Ishikawa (cell line): ENCODE measurements around the gene SLC4A9.

Source experiments
- CEBPB ChIP-seq: IDR thresholded peaks from 2 replicates; pipeline ENCODE4 v1.6.1; 2012
- CREB1 ChIP-seq: IDR thresholded peaks from 2 replicates; pipeline ENCODE4 v1.6.1; 2012; ENCODE audit warnings: low read depth
- EGR1 ChIP-seq: IDR thresholded peaks from 2 replicates; pipeline ENCODE4 v1.6.1; 2012
- EP300 ChIP-seq: IDR thresholded peaks from 2 replicates; pipeline ENCODE4 v1.6.1; 2012; ENCODE audit warnings: borderline replicate concordance
- FOXM1 ChIP-seq: IDR thresholded peaks from 2 replicates; pipeline ENCODE4 v1.6.1; 2012; ENCODE audit warnings: low read depth, borderline replicate concordance
- MAX ChIP-seq: IDR thresholded peaks from 2 replicates; pipeline ENCODE4 v1.6.1; 2012
- NFIC ChIP-seq: IDR thresholded peaks from 2 replicates; pipeline ENCODE4 v1.6.1; 2012
- RAD21 ChIP-seq: IDR thresholded peaks from 2 replicates; pipeline ENCODE4 v1.6.1; 2012; ENCODE audit warnings: low read depth
- REST ChIP-seq: IDR thresholded peaks from 2 replicates; pipeline ENCODE4 v1.6.1; 2012; ENCODE audit warnings: low read depth, mild to moderate bottlenecking
- TAF1 ChIP-seq: IDR thresholded peaks from 2 replicates; pipeline ENCODE4 v1.6.1; 2012; ENCODE audit warnings: low read depth, mild to moderate bottlenecking
- TCF12 ChIP-seq: IDR thresholded peaks from 2 replicates; pipeline ENCODE4 v1.6.1; 2012; ENCODE audit warnings: low read depth
- TEAD4 ChIP-seq: IDR thresholded peaks from 2 replicates; pipeline ENCODE4 v1.6.1; 2012
- USF1 ChIP-seq: IDR thresholded peaks from 2 replicates; pipeline ENCODE4 v1.6.1; 2012
- YY1 ChIP-seq: IDR thresholded peaks from 2 replicates; pipeline ENCODE4 v1.6.1; 2012; ENCODE audit warnings: low read depth
- ZBTB7A ChIP-seq: IDR thresholded peaks from 2 replicates; pipeline ENCODE4 v1.6.1; 2012; ENCODE audit warnings: low read depth

The SLC4A9 gene

GRCh38 chr5:140337880-140338279 lies 22.1 kb upstream of the SLC4A9 start:
- TF ChIP-seq USF1, result no peak
- no peak for TF ChIP-seq YY1
- TF ChIP-seq RAD21, result no peak
- no peak for TF ChIP-seq TEAD4
- TF ChIP-seq FOXM1, result no peak
- TF ChIP-seq REST, result no peak
- TF ChIP-seq ZBTB7A, result no peak
- TF ChIP-seq TAF1, result no peak
- TF ChIP-seq CEBPB, result no peak
- no peak for TF ChIP-seq EGR1
- TF ChIP-seq NFIC, result no peak
- TF ChIP-seq TCF12, result no peak
- no peak for TF ChIP-seq MAX
- no peak for TF ChIP-seq EP300
- TF ChIP-seq CREB1, result no peak

- no peak for TF ChIP-seq REST
- no peak for TF ChIP-seq CREB1
- TF ChIP-seq NFIC, result no peak
- no peak for TF ChIP-seq RAD21
- TF ChIP-seq CEBPB, result no peak
- no peak for TF ChIP-seq EP300
- no peak for TF ChIP-seq ZBTB7A
- TF ChIP-seq TEAD4, result no peak
- no peak for TF ChIP-seq USF1
- TF ChIP-seq FOXM1, result no peak
- no peak for TF ChIP-seq TCF12
- TF ChIP-seq EGR1, result no peak
- no peak for TF ChIP-seq MAX
- TF ChIP-seq TAF1, result no peak
- no peak for TF ChIP-seq YY1
Observed at GRCh38 chr5:140338336-140338735, 21.7 kb upstream of the SLC4A9 start.

GRCh38 chr5:140338908-140339307 lies 21.1 kb upstream of the SLC4A9 start:
- no peak for TF ChIP-seq FOXM1
- no peak for TF ChIP-seq EP300
- no peak for TF ChIP-seq MAX
- TF ChIP-seq TEAD4, result no peak
- TF ChIP-seq RAD21, result no peak
- TF ChIP-seq YY1, result no peak
- no peak for TF ChIP-seq USF1
- TF ChIP-seq TCF12, result no peak
- no peak for TF ChIP-seq CREB1
- TF ChIP-seq NFIC, result no peak
- no peak for TF ChIP-seq EGR1
- TF ChIP-seq CEBPB, result no peak
- TF ChIP-seq TAF1, result no peak

- TF ChIP-seq RAD21 (no peak), EGR1 (no peak), MAX (no peak), ZBTB7A (no peak), TCF12 (no peak), USF1 (no peak), YY1 (no peak), CEBPB (no peak), TEAD4 (no peak), REST (no peak), NFIC (no peak), EP300 (no peak), FOXM1 (no peak), TAF1 (no peak), CREB1 (no peak)
Observed at GRCh38 chr5:140339636-140340035, 20.4 kb upstream of the SLC4A9 start.
